Neuronal stem cell (in vitro differentiated cells): Measurements from ENCODE around the gene ST6GALNAC3.

ENCODE experiments used
- DNase-seq: peaks from one replicate; pipeline ENCODE4 v3.0.0-alpha.2; 2013; ENCODE audit warnings: low spot score
- H2AFZ ChIP-seq: one replicate; pipeline ENCODE4 v1.6.1; 2013; ENCODE audit warnings: mild to moderate bottlenecking, low read length, inconsistent platforms
- H2AK5ac ChIP-seq: 2 replicates; pipeline ENCODE4 v1.6.1; 2013; ENCODE audit warnings: low read depth, mild to moderate bottlenecking, inconsistent platforms, low read length, moderate library complexity, mixed read lengths
- H2BK120ac ChIP-seq: 2 replicates; pipeline ENCODE4 v1.6.1; 2013; ENCODE audit warnings: low read depth, mild to moderate bottlenecking, inconsistent platforms, low read length, moderate library complexity, mixed read lengths
- H2BK12ac ChIP-seq: one replicate; pipeline ENCODE4 v1.6.1; 2013; ENCODE audit warnings: low read length, inconsistent platforms
- H2BK15ac ChIP-seq: 2 replicates; pipeline ENCODE4 v1.6.1; 2013; ENCODE audit warnings: mild to moderate bottlenecking, low read length, inconsistent platforms, mixed read lengths
- H2BK5ac ChIP-seq: one replicate; pipeline ENCODE4 v1.6.1; 2013; ENCODE audit warnings: inconsistent platforms, mild to moderate bottlenecking, low read length, moderate library complexity
- H3K14ac ChIP-seq: one replicate; pipeline ENCODE4 v1.6.1; 2013; ENCODE audit warnings: low read length, inconsistent platforms
- H3K18ac ChIP-seq: 2 replicates; pipeline ENCODE4 v1.6.1; 2013; ENCODE audit warnings: low read length, inconsistent platforms
- H3K23ac ChIP-seq: 2 replicates; pipeline ENCODE4 v1.6.1; 2013; ENCODE audit warnings: low read depth, mild to moderate bottlenecking, mixed read lengths, low read length, inconsistent platforms; ENCODE audit not compliant: poor library complexity
- H3K27ac ChIP-seq: replicated peaks from 3 replicates; pipeline ENCODE4 v1.5.1; 2013; ENCODE audit warnings: low read length, inconsistent platforms
- H3K27me3 ChIP-seq, 3 experiments: 2 replicates each; pipeline ENCODE4 v1.6.1; 2013; ENCODE audit warnings: low read length in 3 of 3, mild to moderate bottlenecking in 2 of 3, inconsistent platforms in 1 of 3, low read depth in 1 of 3, mixed read lengths in 1 of 3, moderate library complexity in 1 of 3; ENCODE audit not compliant: control insufficient read depth in 3 of 3, insufficient read depth in 3 of 3
- H3K36me3 ChIP-seq, 2 donors: replicated peaks in 1 of 2; 2 replicates each; pipeline ENCODE4 v1.6.1; 2013; ENCODE audit warnings: low read length in 2 of 2; ENCODE audit not compliant: control insufficient read depth in 2 of 2, insufficient read depth in 2 of 2
- H3K4ac ChIP-seq: 2 replicates; pipeline ENCODE4 v1.6.1; 2013; ENCODE audit warnings: inconsistent platforms, mild to moderate bottlenecking, low read length, moderate library complexity
- H3K4me1 ChIP-seq, 2 donors: 1 replicate in 1 of 2; 2 replicates in 1 of 2; pipeline ENCODE4 v1.6.1; 2013; ENCODE audit warnings: low read length in 2 of 2, low read depth in 1 of 2; ENCODE audit not compliant: control insufficient read depth in 2 of 2, insufficient read depth in 1 of 2
- H3K4me2 ChIP-seq: one replicate; pipeline ENCODE4 v1.6.1; 2013; ENCODE audit warnings: mild to moderate bottlenecking, low read length, inconsistent platforms; ENCODE audit not compliant: insufficient read depth, poor library complexity, severe bottlenecking
- H3K4me3 ChIP-seq, 2 donors: 2 replicates each; pipeline ENCODE4 v1.5.1; 2013; ENCODE audit warnings: low read length in 2 of 2, mild to moderate bottlenecking in 2 of 2, inconsistent platforms in 1 of 2, moderate library complexity in 1 of 2
- H3K79me1 ChIP-seq: one replicate; pipeline ENCODE4 v1.6.1; 2013; ENCODE audit warnings: low read depth, mild to moderate bottlenecking, inconsistent platforms, low read length, moderate library complexity
- H3K9ac ChIP-seq: one replicate; pipeline ENCODE4 v1.6.1; 2013; ENCODE audit warnings: mild to moderate bottlenecking, low read depth, low read length, inconsistent platforms; ENCODE audit not compliant: poor library complexity
- H3K9me3 ChIP-seq, 2 donors: replicated peaks in 1 of 2; 2 replicates each; pipeline versions ENCODE3 to v1.6.1; 2013; ENCODE audit warnings: low read length in 2 of 2, mild to moderate bottlenecking in 2 of 2, inconsistent platforms in 1 of 2, low read depth in 1 of 2, mixed read lengths in 1 of 2, moderate library complexity in 1 of 2; ENCODE audit not compliant: control insufficient read depth in 2 of 2, insufficient read depth in 1 of 2
- H4K8ac ChIP-seq: one replicate; pipeline ENCODE4 v1.6.1; 2013; ENCODE audit warnings: low read depth, mild to moderate bottlenecking, inconsistent platforms, low read length, moderate library complexity
- H4K91ac ChIP-seq: one replicate; pipeline ENCODE4 v1.6.1; 2013; ENCODE audit warnings: low read length, low read depth, mild to moderate bottlenecking, inconsistent platforms; ENCODE audit not compliant: poor library complexity
- WGBS, 2 donors: extraction: QIAGEN DNeasy Blood & Tissue Kit; methylation state at CpG; one replicate each; pipeline ENCODE4 v1.1.7; 2013; ENCODE audit warnings: missing lambda C conversion rate in 2 of 2, mixed read lengths in 1 of 2; ENCODE audit not compliant: insufficient read length in 2 of 2, insufficient replicate concordance in 1 of 2; ENCODE audit errors: extremely low coverage in 2 of 2; 5-methylcytosine and 5-hydroxymethylcytosine counted together

ST6GALNAC3 gene

GRCh38 chr1:76285578-76286135 lies 211.1 kb downstream of the ST6GALNAC3 start:
- Histone ChIP-seq H3K36me3 (no peaks in the 10 kb centered on the region), H3K9ac (no peak overlapping the region), H4K8ac (no peak overlapping the region), H4K91ac (no peak overlapping the region), H3K23ac (no peak overlapping the region), H2AFZ (no peak overlapping the region), H3K4me3 (no peak overlapping the region), H3K4me2 (no peak overlapping the region), H3K4me1 (peaks cover 3 to 12% of the 10 kb centered on the region in 2 donors), H3K27ac (no peak overlapping the region), H3K27me3 (no peaks in the 10 kb centered on the region), H3K14ac (no peak overlapping the region), H2BK5ac (no peak overlapping the region), H2BK15ac (no peak overlapping the region), H2BK12ac (no peak overlapping the region), H2AK5ac (no peak overlapping the region), H3K18ac (no peak overlapping the region), H2BK120ac (no peak overlapping the region), H3K9me3 (no peaks in the 10 kb centered on the region), H3K79me1 (no peaks in the 10 kb centered on the region), H3K4ac (no peak overlapping the region)
- no peak for DNase-seq
- no CpG with 5 or more reads among the region's 4 CpGs for WGBS, 2 donors

GRCh38 chr1:76287917-76288316 lies 213.4 kb downstream of the ST6GALNAC3 start:
- Histone ChIP-seq H2BK120ac (no peak overlapping the region), H4K8ac (no peak overlapping the region), H3K18ac (no peak overlapping the region), H3K27ac (no peak overlapping the region), H3K14ac (no peak overlapping the region), H3K9ac (no peak overlapping the region), H3K4me3 (no peak overlapping the region), H2BK12ac (no peak overlapping the region), H3K4ac (no peak overlapping the region), H3K79me1 (no peaks in the 10 kb centered on the region), H3K4me2 (no peak overlapping the region), H3K27me3 (no peaks in the 10 kb centered on the region), H2AFZ (no peak overlapping the region), H2BK5ac (no peak overlapping the region), H3K36me3 (no peaks in the 10 kb centered on the region), H2BK15ac (no peak overlapping the region), H3K23ac (no peak overlapping the region), H4K91ac (no peak overlapping the region), H3K4me1 (peaks cover 3 to 14% of the 10 kb centered on the region in 2 donors), H2AK5ac (no peak overlapping the region), H3K9me3 (no peaks in the 10 kb centered on the region)
- DNase-seq = no peak
- WGBS, 2 donors = no CpG with 5 or more reads among the region's 2 CpGs

GRCh38 chr1:76288758-76289483 lies 214.4 kb downstream of the ST6GALNAC3 start:
- Histone ChIP-seq H3K4ac (no peak overlapping the region), H3K27me3 (no peaks in the 10 kb centered on the region), H3K79me1 (no peaks in the 10 kb centered on the region), H3K4me1 (peaks cover 10 to 14% of the 10 kb centered on the region in 2 donors), H3K9me3 (no peaks in the 10 kb centered on the region), H2AK5ac (no peak overlapping the region), H3K9ac (no peak overlapping the region), H3K4me3 (no peak overlapping the region), H3K36me3 (no peaks in the 10 kb centered on the region), H2BK15ac (no peak overlapping the region), H2AFZ (no peak overlapping the region), H3K4me2 (no peak overlapping the region), H3K14ac (no peak overlapping the region), H4K91ac (no peak overlapping the region), H2BK120ac (no peak overlapping the region), H3K23ac (no peak overlapping the region), H3K27ac (no peak overlapping the region), H2BK12ac (no peak overlapping the region), H2BK5ac (no peak overlapping the region), H3K18ac (no peak overlapping the region), H4K8ac (no peak overlapping the region)
- WGBS, 2 donors = no CpG with 5 or more reads among the region's 5 CpGs
- no peak for DNase-seq

GRCh38 chr1:76289692-76290091 lies 215.1 kb downstream of the ST6GALNAC3 start:
- H2BK12ac ChIP-seq = no peak overlapping the region
- no peak overlapping the region for H3K4me3 ChIP-seq
- no peaks in the 10 kb centered on the region for H3K27me3 ChIP-seq
- H3K4me2 ChIP-seq = no peak overlapping the region
- no peaks in the 10 kb centered on the region for H3K36me3 ChIP-seq
- no peak overlapping the region for H3K9ac ChIP-seq
- H3K23ac ChIP-seq = no peak overlapping the region
- H3K79me1 ChIP-seq = no peaks in the 10 kb centered on the region
- H3K4ac ChIP-seq = no peak overlapping the region
- no peak overlapping the region for H4K8ac ChIP-seq
- DNase-seq = no peak
- H2AK5ac ChIP-seq = no peak overlapping the region
- H2BK5ac ChIP-seq = no peak overlapping the region
- H3K4me1 ChIP-seq = peaks cover 15 to 16% of the 10 kb centered on the region in 2 donors
- H2BK15ac ChIP-seq = no peak overlapping the region
- no peak overlapping the region for H3K18ac ChIP-seq
- H3K14ac ChIP-seq = no peak overlapping the region
- WGBS, 2 donors = no CpG with 5 or more reads among the region's 2 CpGs
- no peak overlapping the region for H2AFZ ChIP-seq
- no peak overlapping the region for H2BK120ac ChIP-seq
- H4K91ac ChIP-seq = no peak overlapping the region
- H3K9me3 ChIP-seq = no peaks in the 10 kb centered on the region
- H3K27ac ChIP-seq = no peak overlapping the region
